H54 (cell line): ENCODE data around the gene GPATCH11.

Experiments used
- DNase-seq: peaks from one replicate; pipeline ENCODE4 v3.0.0; 2011; ENCODE audit warnings: low spot score, mixed read lengths; ENCODE audit not compliant: insufficient read length
- FAIRE-seq: peaks from 3 replicates; lab custom pipeline; 2011; peaks lifted over from hg19 to GRCh38; lab: Jason Lieb, UNC
- POLR2A ChIP-seq: IDR thresholded peaks from 2 replicates; pipeline ENCODE4 v1.6.1; 2011; ENCODE audit warnings: low read depth, mild to moderate bottlenecking, low read length

GPATCH11 gene

DNA sequence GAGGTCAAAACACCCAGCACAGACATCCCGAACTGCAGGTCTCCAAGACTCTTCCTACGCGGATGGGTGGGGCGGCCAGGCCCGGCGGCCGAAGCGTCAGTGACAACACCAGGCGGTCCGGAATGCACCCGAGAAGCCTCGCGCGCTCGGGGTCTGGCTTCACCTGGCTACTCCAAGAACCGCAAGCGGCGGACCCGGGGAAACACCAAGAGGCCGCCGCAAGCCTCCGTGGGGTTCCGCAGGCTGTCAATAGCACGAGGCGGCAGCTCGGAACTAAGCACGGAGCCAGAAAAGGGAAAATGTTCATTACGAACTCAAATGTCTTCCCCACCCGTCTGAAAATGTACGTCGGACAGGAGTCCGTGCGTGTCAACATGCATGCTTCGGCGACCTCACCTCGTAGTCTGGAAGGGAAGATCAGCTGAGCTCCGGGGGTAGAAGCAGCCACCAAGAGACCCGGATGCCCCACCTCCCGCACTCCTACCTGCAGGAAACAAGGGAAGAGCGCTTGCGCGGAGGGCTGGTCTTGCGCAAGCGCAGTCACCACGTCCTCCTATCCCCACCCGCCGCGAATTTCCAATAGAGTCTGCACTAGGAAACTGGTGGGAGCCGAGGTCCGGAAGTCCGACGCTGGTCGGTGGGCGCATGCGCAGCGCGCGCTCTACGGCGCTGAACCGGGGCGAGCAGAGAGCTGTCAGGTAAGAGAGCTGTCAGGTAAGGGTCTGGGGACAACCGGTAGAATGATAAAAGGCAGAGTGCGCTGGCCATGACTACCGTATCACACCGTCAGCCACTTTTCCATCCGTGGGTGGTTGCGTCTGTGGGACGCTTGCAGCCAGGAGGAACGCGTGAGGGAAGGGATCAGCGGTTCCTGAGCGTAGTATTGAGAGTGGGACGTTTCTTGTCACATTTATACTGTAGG lies at the start of gene GPATCH11, which contains the start of gene HEATR5B:
Gene GPATCH11 (plus strand): TSS at position 646 of the 922 bp plus-strand sequence. CDS start 3,864 bp downstream, outside the sequence.
Gene HEATR5B (minus strand): TSS at position 500 of the 922 bp plus-strand sequence. CDS start 958 bp downstream, outside the sequence.
- peak; percentile 88 for FAIRE-seq
- peak; percentile 87 for DNase-seq
- peak; percentile 67 for TF ChIP-seq POLR2A

DNA sequence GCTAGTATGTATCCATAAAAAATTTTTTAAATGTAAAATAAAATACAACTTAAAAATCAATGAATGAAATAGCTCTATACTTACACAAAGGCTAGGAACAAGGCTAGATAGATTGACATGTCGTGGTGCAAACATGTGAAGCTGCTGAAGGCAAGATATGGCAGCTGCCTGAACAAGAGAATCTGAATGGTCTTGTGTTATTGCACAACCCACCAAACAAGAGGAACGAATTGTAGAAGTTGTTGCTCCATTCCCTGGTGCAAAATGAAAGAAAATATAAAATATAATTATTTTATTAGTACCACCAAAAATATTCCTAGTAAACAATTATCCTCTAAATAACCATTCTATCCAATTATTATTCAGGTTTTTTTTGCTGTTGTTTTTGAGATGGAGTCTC lies 46.5 kb upstream of the GPATCH11 start:
- FAIRE-seq, result no peak

DNA sequence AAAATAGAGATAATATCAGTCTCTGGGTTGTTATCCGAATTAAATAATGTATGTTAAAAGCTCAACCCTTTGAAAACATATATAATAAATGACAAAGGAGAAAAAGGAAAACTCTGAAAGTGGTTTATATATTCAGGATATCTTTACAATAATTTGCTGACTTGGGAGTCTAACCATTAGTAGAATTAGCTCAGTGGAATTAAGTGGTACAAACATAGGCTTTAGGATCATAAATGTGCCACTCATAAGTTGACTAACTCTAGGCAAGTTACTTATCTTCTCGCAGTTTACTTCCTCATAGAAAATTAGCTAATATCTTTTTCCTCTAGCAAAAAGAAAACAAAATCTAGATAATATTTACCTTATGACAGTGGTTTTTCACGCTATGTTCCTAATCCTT lies 44.7 kb upstream of the GPATCH11 start:
- no peak for TF ChIP-seq POLR2A
- FAIRE-seq (no peak), DNase-seq (no peak)

More for the DNA sequence above, 46.5 kb upstream of the GPATCH11 start:
- no peak for DNase-seq
- no peak for TF ChIP-seq POLR2A

DNA sequence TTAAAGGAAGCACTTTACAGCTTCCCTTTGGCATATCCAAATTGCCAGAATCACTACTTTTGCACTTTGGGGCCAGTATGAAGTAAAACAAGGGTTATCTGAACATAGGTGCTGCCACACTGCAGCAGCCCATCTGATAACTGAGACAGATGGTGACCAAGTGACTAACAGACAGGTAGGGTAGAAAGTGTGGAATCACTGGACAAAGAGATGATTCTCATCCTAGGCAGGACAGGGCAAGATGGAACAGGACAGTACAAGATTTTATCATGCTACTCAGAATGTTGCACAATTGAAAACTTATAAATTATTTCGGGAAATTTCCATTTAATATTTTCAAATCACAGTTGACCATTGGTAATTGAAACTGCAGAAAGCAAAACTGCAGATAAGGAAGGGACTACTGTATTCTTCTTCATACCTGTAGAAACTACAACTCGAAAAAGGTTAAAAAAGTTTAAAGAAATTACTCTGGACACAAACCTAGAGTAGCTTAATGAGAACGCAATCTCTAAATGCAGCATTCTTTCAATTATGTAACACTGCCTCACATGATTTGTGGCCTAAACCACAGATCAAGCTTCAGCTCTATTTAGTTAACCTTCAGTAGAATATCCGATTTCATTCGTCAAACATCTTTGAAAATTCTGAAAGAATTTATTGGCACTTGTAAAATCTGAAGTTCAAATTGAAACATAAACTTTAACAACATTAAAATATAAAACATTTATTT lies 31.6 kb upstream of the GPATCH11 start:
- TF ChIP-seq POLR2A, result no peak
- DNase-seq (no peak), FAIRE-seq (no peak)

DNA sequence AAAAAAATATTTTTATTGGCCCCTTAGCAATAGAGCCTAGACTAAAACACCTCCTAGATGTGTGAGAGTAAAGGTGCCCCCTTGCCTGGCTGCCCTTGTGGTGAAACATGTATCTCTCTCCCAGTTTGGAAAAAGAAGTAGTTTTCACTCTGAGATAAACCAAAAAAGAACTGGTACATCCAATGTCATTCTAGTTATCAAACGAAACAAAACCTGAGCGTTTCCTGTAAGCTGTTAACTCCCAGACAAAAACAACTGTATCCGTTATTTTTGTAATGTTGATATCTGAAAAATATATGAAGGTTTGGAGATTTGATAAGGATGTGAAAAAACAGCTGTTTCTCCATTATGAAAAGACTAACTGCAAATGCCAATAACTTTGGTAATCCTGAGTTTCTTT lies 24.5 kb upstream of the GPATCH11 start:
- no peak for FAIRE-seq
- TF ChIP-seq POLR2A, result no peak
- DNase-seq, result no peak

DNA sequence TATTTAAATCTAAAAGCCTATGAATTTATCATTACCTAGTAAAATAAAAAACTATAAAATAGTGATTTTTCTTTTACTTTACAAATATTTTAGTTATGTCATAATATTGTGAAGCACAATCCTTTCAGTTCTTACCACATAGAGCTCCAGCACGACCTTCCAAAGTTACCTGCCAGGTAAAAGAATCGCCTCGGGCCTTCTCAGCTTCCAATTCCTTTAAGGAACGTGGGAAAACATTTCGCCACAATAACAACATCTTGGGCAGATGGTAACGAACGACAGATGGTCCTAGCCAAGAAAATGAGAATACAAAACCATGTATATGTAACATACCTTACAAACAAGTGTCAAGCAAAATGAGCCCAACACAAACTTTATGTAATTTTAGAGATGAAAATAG lies 23.9 kb upstream of the GPATCH11 start:
- TF ChIP-seq POLR2A, result no peak
- FAIRE-seq (no peak), DNase-seq (no peak)

DNA sequence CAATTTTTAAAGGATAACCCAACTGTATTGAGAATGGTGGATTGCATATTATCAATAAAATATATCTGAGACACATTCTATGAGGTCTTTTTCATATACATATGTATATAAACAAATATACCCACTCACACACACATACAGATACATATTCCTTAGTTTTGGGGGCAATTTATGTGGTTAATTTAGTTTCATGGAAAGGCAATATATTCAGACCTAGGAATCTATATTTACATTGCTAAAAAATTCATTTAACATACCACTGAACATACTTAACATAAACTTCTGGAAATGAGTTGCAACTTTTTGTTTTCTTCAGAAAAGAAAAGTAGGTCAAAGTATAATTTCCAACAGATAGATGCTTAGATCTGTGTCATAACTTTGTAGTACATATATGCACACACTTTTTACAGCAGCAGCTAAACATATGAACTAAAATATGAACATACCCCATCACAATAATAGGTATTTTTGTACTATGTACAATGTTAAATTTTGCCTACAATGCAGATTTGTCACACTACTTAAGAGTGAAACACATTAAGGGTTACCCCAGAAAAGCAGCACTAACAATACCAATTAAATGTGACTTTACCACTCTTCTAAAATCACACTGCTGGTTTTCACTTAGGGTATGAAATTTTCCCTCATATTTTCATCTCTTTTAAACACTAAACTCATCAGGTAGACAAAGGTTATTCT lies 23.2 kb upstream of the GPATCH11 start:
- no peak for TF ChIP-seq POLR2A
- FAIRE-seq (no peak), DNase-seq (no peak)

DNA sequence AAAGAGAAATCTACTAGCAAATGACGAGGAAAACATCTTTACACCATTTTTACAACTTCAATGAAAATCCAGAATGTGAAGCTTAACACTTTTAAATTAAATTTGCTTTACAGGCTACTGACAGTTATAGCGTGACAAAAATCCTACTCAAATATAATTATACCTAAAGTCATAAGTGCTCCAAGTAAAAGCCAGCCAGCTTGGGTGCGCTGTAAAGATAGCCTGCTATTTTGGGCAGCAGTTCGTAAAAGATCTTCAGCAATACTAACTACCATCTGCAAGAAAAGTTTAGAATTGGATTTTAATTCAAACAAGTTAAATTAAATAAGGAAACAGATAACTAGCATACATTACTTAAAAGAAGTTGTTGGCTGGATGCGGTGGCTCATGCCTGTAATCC lies 22.5 kb upstream of the GPATCH11 start:
- FAIRE-seq (no peak), DNase-seq (no peak)
- TF ChIP-seq POLR2A, result no peak

DNA sequence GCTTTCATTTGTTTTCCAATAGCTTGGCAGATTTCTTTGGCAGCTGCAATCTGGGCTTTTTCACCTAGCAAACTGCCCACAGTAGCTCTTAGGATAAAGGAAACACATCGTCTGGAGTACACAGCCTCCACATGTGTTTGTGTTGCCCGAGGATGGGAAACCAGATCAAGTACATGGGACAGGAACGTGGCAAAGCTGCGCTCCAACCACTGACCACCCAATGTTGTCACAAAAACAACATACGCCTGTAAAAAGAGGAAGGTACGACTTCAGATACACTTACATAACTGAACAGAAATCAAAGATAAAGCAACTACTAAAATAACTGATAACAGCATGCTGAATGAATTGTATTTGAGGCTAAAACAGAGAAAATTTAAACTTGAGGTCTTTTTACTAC lies 15.6 kb upstream of the GPATCH11 start:
- TF ChIP-seq POLR2A, result no peak
- FAIRE-seq (no peak), DNase-seq (no peak)

DNA sequence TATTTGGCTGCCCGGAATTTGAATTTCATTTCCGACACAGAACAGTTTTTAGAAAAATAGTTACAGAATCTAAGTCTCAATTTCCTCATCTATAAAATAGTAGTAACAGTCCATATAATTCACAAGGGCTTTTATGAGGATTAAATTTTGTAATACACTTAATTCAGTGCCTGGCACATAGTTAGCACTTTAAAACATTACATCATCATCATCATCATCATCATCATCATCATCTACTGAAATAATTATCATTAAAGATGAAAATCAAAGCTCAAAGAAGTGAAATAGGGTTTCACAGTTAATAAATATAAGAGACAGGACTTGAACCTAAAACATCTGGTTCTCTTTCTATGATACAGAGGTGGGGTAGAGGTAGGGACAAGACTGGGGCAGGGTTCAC lies 13.4 kb upstream of the GPATCH11 start:
- FAIRE-seq, result no peak
- no peak for TF ChIP-seq POLR2A

DNA sequence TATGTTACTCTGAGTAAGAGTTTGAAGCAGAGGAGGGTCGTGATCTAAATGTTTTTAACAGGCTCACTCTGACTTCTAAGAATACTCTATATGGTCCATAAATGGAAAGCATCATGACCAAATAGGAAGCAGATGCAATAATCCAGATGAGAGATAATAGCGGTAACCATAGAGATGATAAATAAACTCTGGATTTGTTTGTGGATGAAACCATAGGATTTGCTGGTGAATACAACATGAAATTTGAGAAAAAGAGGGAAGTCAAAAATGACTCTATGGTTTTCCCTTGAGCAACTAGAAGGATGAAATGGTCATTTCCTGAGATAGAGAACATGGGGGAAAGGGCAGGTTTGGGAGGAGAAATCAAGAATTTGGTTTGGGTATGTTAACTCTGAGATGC lies 4.1 kb upstream of the GPATCH11 start:
- DNase-seq (no peak), FAIRE-seq (no peak)
- no peak for TF ChIP-seq POLR2A

More for the DNA sequence above, 13.4 kb upstream of the GPATCH11 start:
- DNase-seq, result no peak

DNA sequence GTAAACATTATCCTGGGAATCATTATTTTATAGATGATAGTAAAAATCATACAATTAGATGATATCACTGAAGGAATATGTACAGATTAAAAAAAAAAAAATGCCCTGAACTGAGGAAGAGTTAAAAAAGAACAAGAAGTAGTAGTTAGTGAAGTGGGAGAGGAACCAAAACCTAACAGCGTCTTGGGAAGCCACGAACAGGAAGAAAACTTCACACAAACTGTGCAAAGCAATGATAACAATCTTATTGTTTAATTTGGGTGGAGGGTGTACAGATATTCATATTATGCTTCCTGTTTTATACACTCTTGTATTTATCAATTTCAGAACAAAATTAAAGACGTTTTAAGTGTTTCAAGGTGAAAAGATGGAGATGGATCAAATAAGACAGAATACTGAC lies 3.6 kb upstream of the GPATCH11 start:
- TF ChIP-seq POLR2A, result no peak
- FAIRE-seq (no peak), DNase-seq (no peak)

DNA sequence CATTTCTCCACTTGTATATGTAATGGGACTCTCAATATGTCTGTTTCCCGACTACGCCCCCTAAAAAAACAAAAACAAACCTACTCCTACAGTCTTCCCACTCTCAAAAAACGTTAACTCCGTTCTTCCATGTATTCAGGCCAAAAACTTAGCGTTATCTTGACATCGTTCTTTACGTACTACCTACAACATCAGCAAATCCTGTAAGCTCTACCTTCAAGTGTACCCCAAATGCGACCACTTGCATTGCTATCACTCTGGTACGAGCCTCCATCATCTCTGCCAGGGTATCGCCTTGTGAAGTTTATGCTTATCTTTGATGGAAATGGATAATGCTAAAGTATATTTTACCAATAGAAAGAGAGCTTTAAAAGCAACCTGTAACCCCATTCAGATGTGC lies 479 bp downstream of the GPATCH11 start:
- FAIRE-seq (no peak), DNase-seq (no peak)
- TF ChIP-seq POLR2A, result no peak
